ENCODE data around the gene ADGRG3. TPM values are rescaled to one million over a fixed set of nuclear protein-coding genes. Genes with fewer than 3 reads are reported as not detected.

ADGRG3 gene
- total and polyA plus RNA-seq, 2 of the 8 experiments (the other 6 are each of a cell fraction or from before 2014, with no cell fraction given) = 0.28 to 0.98 TPM

DNA sequence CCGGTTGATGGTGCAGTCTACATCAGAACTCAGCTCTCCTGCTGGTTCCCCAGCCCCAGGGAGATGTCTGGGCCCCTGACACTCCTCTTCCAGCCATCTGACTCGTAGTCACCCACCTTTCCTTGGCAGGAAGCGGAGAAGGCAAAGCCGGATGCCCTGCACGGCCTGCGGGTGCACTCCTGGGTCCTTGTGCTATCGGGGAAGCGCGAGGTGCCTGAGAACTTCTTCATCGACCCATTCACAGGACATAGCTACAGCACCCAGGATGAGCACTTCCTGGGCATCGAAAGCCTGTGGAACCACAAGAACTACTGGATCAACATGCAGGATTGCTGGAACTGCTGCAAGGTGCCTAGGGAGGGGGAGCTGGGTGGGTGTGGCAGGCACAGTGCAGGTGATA, 39.2 kb downstream of the ADGRG3 start:
- H3K79me1 ChIP-seq (ENCODE audit: low read depth, low read length) = no peaks in the 10 kb centered on the region
- H2BK120ac ChIP-seq (replicated peaks; ENCODE audit: low read depth, low read length) = no peak overlapping the region
- FAIRE-seq = no peak
- peaks cover 0 to 3% of the 10 kb centered on the region in 2 experiments for H4K20me1 ChIP-seq (replicated peaks in 1 of 2; ENCODE audit: control insufficient read depth in 1 of 2, insufficient read depth in 2 of 2, low read length in 2 of 2)
- no peaks in the 10 kb centered on the region; a peak in 2 of 7 replicates for H3K27me3 ChIP-seq (replicated peaks in 1 of 4; ENCODE audit: control insufficient read depth in 3 of 4, extremely low read depth in 1 of 4, insufficient read depth in 3 of 4, low read length in 3 of 4)
- no peak overlapping the region; the same call in 1 of the 2 replicates for H4K8ac ChIP-seq (ENCODE audit: extremely low read depth, insufficient read depth, low read length)
- no peak overlapping the region for H3K9ac ChIP-seq (replicated peaks in 1 of 4; ENCODE audit: extremely low read depth in 1 of 4, low read depth in 3 of 4, low read length in 3 of 4)
- no peak overlapping the region for H2BK20ac ChIP-seq (ENCODE audit: low read length)
- TF ChIP-seq EP300 (IDR thresholded peaks at IDR 0.05; ENCODE audit: borderline replicate concordance in 1 of 2, low read depth in 2 of 2, low read length in 2 of 2) (no peak), ATF2 (IDR thresholded peaks at IDR 0.05; ENCODE audit: low read length) (no peak), RAD21 (IDR thresholded peaks at IDR 0.05 in 1 of 2, conservative IDR thresholded peaks at IDR 0.05 in 1 of 2; ENCODE audit: low read depth in 2 of 2, low read length in 2 of 2) (no peak), MAX (IDR thresholded peaks at IDR 0.05) (no peak), EGR1 (IDR thresholded peaks at IDR 0.05; ENCODE audit: borderline replicate concordance, low read depth, low read length) (no peak), TAF7 (optimal IDR thresholded peaks at IDR 0.05; ENCODE audit: borderline replicate concordance, low read depth, low read length) (no peak), CEBPB (IDR thresholded peaks at IDR 0.05; ENCODE audit: low read depth, low read length) (no peak)
- H3K23ac ChIP-seq (ENCODE audit: insufficient read length) = no peak overlapping the region
- no peak overlapping the region for H3K56ac ChIP-seq (replicated peaks; ENCODE audit: insufficient read length, low read depth, low read length)
- H2BK5ac ChIP-seq (ENCODE audit: low read depth, low read length) = no peak overlapping the region
- no peak overlapping the region for H3K4me2 ChIP-seq (ENCODE audit: insufficient read depth in 1 of 2, low read depth in 2 of 2, low read length in 2 of 2)
- no peak overlapping the region for H2BK12ac ChIP-seq (ENCODE audit: low read depth, low read length)
- DNase-seq (ENCODE audit: low read depth in 1 of 2, low spot score in 2 of 2) = no peak
- H2AFZ ChIP-seq (ENCODE audit: low read length) = no peak overlapping the region
- no peak overlapping the region for H3K27ac ChIP-seq (ENCODE audit: low read depth, low read length)
- no peak overlapping the region for H3K18ac ChIP-seq (ENCODE audit: extremely low read depth, low read length)
- peaks cover 18% of the 10 kb centered on the region; the same call in 1 of the 2 replicates for H3K23me2 ChIP-seq (ENCODE audit: low read depth, low read length)
- no peak overlapping the region for H2AK5ac ChIP-seq (ENCODE audit: low read depth, low read length)
- no peaks in the 10 kb centered on the region for H3K79me2 ChIP-seq (ENCODE audit: control insufficient read depth in 1 of 2, insufficient read depth in 2 of 2, low read length in 2 of 2)
- no peak overlapping the region for H4K5ac ChIP-seq (ENCODE audit: insufficient read length, low read depth, low read length)
- no peak overlapping the region for H3K4me3 ChIP-seq (ENCODE audit: extremely low read depth in 1 of 4, insufficient read depth in 2 of 4, low read depth in 3 of 4, low read length in 4 of 4)
- H3K36me3 ChIP-seq (ENCODE audit: control insufficient read depth in 2 of 4, insufficient read depth in 4 of 4, low read length in 3 of 4) = no peaks in the 10 kb centered on the region
- no peaks in the 10 kb centered on the region for H3K4me1 ChIP-seq (replicated peaks in 1 of 4; ENCODE audit: control insufficient read depth in 3 of 4, insufficient read depth in 4 of 4, low read length in 3 of 4)
- ChIA-PET CTCF (ENCODE audit: partially characterized antibody) (interaction anchor here (1.3 kb wide), 1 partner anchor 11 kb away, joined by 3 read pairs; no protein-coding TSS in a partner anchor), POLR2A (ENCODE audit: partially characterized antibody) (no interaction called here)
- H3K14ac ChIP-seq (ENCODE audit: insufficient read length) = no peak overlapping the region
- no peak overlapping the region for H3K4ac ChIP-seq (replicated peaks; ENCODE audit: insufficient read length, low read depth, low read length)
- H3K9me3 ChIP-seq (ENCODE audit: insufficient read depth in 2 of 2, low read depth in 1 of 2, low read length in 1 of 2) = no peaks in the 10 kb centered on the region
- WGBS, 2 experiments (ENCODE audit: extremely low coverage in 1 of 2, insufficient coverage in 1 of 2, insufficient read length in 1 of 2, insufficient replicate concordance in 2 of 2, low coverage in 1 of 2, low lambda C conversion rate in 2 of 2, missing lambda C conversion rate in 1 of 2) = 73% methylated on average over 11 of the region's 11 CpGs; no CpG with 5 or more reads in 1 of the 2 experiments
- H2BK15ac ChIP-seq (ENCODE audit: low read length) = no peak overlapping the region
- no peak overlapping the region for H4K91ac ChIP-seq (replicated peaks; ENCODE audit: insufficient read length, low read length)
